ENCODE results near the gene MIOS.
"Not testable (repeated sequence)": the region's sequence is repeated elsewhere in the genome, so short reads cannot be mapped to it uniquely, and the experiment has no call there.

Gene MIOS

DNA sequence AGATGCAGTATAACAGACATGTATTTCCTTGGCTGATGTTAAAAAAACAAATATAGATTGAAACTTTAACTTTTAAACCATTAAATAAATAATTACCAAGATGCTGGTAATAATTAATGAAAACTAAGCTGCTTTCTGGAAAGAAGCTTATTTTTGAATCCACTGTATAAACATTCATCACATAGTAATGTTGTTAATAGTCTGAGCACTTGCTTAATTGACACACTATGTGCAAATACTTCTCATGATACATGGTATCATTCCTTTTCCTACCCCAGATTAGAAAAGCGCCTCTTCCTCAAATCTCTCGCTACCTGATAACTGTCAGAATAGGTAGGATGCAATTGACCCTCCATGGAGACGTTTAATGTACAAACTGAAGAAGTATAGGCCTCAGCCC lies 16.0 kb upstream of the MIOS start:
- DNase-seq: peak; percentile 31
- in situ Hi-C loops (cut with HindIII; ENCODE audit: low pct_ligation_motif_present, low pct_unique_long_range_greater_than_20kb, low sequenced_read_pairs): no loop called here

DNA sequence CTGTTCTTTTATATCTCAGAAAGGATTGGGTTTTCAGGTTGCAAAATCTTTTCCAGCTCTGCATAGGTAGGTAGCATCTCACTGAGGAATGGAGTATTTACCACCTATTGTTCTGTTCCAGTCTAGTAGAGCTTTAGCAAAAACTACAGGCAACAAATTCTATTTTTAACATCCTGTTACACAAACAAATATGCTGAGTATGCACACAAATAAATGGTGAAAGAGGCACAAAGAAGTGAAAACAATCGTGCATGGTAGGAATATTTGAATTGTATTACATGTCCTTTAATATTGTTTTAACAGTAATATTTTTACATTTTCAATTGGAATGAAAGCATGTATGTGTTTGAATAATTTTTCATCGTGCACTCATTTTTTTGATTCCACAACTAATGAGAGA lies 14.5 kb upstream of the MIOS start:
- in situ Hi-C loops (cut with HindIII; ENCODE audit: low pct_ligation_motif_present, low pct_unique_long_range_greater_than_20kb, low sequenced_read_pairs): no loop called here

DNA sequence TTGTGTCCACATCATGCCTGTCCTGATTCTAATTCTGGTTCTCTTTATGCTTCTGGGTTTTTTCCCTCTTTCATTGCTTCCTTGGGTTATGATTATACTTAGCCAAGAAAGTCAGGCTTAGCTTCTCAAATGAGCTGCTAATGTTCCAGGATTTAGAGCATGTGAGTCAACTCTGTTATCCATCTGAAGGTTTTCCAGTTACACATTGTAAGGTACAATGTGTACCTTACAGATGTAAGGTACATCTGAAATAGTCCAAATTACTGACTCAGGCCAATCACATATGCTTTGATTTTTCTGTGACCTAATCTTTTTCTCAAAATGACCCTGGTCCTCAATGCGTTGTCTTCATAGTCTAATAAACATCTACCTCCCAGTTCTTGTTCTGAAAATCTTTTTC lies 13.3 kb upstream of the MIOS start:
- in situ Hi-C loops (cut with HindIII; ENCODE audit: low pct_ligation_motif_present, low pct_unique_long_range_greater_than_20kb, low sequenced_read_pairs): no loop called here
- no peak for DNase-seq

More for the DNA sequence above, 14.5 kb upstream of the MIOS start:
- no peak for DNase-seq

DNA sequence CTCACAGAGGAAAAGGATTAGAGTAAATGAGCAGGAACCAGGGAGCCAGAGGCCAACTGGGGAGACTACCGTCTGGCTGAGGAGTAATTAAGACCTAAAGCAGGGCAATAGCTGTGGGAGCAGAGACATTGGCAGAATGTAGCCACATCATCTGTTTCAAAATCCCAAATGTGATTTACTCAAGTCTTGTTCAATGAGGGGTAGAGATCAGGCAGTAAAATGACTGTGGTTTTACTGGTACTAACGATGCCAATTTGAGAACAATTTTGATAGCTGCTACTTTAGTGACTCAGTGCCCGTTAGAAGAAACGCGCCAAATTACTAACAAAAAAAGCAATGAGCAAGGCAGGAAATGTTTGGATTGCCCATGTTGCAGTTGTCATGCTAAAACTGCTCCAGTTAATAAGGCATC lies 12.7 kb upstream of the MIOS start:
- DNase-seq: no peak
- in situ Hi-C loops (cut with HindIII; ENCODE audit: low pct_ligation_motif_present, low pct_unique_long_range_greater_than_20kb, low sequenced_read_pairs): no loop called here

DNA sequence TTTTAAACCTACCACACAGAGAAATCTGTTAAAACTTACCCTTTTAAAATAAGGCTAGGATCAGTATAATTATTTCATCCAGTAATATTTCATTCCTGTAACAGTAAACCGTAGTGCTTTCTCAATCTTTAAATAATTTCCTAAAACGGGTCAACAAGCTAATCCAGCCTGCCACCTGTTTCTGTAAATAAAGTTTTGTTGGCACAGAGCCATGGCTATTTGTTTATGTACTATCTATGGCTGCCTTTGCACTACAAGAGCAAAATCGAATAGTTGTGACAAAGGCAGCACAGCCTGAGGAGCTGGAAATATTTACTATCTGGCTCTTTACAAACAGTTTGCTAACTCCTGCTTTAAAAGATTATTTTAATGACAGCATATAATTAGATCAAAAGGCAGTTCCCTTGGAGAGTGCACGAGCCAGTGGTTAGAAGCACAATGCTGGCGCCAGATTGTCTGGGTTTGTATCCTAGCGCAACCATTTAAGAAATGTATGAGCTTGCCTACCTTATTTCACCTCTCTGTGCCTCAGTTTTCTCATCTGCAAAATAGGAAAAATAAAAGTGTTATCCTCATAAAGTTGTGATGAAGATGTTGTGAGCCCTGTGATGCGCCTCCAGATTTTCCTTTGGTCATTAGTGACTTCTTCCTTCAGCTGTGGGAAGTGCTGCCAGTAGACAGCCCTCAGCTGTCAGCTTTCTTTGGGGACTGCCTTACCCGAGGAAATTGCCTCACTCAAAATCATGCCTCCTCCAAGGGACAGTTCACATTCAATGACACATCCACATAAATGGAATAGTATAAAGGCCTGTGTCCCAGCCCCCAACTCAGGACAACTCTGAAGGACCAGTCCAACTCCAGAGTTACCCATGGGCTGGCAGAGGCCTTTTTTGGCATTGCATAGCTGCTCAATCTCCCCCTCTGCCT lies 11.8 kb upstream of the MIOS start:
- in situ Hi-C loops (cut with HindIII; ENCODE audit: low pct_ligation_motif_present, low pct_unique_long_range_greater_than_20kb, low sequenced_read_pairs): no loop called here
- DNase-seq: no peak

DNA sequence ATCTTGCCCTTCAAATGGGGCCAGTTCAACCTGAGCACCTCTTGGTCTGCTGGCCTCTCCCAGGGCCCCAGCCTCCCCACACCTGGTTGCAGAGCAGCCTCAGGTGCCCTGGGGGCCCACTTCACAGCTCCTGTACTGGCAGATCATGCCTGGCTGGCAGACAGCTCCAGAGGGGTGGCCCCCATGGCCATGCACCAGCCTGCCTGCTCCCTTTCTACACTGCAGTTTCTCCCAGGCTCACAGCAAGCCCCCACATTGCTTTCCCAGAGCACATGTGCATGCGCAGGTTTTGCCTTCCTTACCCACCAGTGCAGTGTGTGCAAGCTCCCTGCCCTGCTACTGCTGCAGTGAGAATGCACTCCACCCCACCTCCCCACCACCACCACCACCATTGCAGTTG lies 9.8 kb upstream of the MIOS start:
- in situ Hi-C loops (cut with HindIII; ENCODE audit: low pct_ligation_motif_present, low pct_unique_long_range_greater_than_20kb, low sequenced_read_pairs): no loop called here
- DNase-seq: no peak

DNA sequence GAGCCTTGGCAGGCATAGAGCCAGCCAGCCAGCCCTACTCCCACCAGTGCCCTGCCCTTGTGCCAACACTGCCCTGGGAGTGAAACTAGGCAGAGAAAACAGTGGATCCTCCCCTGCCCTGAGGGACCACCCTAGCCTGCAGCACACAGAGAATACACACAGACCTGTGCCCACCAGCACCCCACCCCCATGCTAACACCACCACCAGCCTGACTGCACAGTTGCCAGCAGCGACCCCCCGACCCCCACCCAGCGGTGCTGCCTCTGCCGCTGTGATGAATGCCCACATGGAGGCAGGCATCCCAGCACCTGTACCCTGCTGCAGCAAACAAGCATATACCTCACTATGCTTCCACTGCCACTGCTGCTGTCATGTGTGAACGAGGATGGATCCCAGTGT lies 9.4 kb upstream of the MIOS start:
- in situ Hi-C loops (cut with HindIII; ENCODE audit: low pct_ligation_motif_present, low pct_unique_long_range_greater_than_20kb, low sequenced_read_pairs): no loop called here
- DNase-seq: no peak

DNA sequence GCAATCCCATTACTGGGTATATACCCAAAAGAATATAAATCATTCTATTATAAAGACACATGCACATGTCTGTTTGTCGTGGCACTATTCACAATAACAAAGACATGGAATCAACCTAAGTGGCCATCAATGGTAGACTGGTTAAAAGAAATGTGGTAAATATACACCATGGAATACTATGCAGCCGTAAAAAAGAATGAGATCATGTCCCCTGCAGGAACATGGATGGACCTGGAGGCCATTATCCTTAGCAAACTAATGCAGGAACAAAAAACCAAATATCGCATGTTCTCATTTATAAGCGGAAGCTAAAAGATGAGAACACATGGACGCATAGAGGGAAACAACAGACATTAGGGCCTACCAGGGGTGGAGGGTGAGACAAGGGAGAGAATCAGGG lies 5.1 kb upstream of the MIOS start:
- in situ Hi-C loops (cut with HindIII; ENCODE audit: low pct_ligation_motif_present, low pct_unique_long_range_greater_than_20kb, low sequenced_read_pairs); DNase-seq: not testable (repeated sequence)

DNA sequence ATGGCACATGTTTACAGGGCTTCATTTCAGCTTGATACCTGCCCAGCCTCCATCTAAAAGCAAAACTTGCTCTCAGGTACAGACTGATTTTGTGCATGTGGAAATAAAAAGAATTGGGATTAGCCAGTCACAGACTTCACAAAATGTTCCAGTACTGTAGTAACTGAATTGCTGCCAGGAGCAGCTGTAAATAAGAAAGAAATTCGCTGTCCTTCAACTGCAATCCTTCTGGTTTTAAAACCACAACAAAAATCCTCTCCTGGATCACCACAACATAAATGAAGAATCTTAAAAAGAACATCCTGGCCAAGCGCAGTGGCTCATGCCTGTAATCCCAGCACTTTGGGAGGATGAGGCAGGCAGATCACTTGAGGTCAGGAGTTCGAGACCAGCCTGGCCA lies 3.9 kb upstream of the MIOS start:
- no peak for DNase-seq
- in situ Hi-C loops (cut with HindIII; ENCODE audit: low pct_ligation_motif_present, low pct_unique_long_range_greater_than_20kb, low sequenced_read_pairs): no loop called here

DNA sequence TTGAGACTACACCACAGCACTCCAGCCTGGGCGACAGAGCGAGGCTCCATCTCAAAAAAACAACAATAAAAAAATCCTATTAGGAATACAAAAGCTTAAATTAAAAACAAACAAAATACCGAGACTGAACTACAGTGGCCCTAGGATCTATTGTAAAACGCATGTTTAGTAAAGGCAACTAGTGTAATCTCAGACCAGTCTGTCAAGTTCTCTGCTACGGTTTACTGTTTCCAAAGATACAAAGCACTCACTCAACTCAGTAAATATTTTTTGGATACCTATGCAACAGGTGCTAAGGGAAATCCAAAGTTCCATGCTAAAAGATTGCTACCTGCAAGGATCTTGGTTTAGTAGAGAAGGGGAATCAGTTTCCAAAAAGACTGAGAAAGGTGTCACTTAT lies 3.4 kb upstream of the MIOS start:
- no peak for DNase-seq
- in situ Hi-C loops (cut with HindIII; ENCODE audit: low pct_ligation_motif_present, low pct_unique_long_range_greater_than_20kb, low sequenced_read_pairs): no loop called here

DNA sequence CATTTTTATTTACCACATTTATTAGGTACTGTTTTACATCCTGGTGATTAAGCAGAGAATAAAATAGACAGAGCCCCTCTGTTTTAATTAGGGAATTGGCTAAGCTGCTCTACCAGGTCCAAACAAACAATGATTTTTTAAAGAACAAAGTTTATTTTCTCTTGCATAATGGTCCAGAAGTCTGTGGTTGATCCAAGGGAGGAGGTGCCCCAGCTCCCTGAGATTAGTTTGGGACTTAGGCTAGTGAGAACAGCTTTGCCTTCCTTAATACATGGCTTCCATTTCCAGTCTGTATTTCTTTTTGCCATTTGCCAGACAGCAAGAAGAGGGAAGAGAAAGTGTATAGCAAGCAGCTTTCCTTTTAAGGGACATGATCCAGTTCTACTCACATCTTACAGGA lies 2.9 kb upstream of the MIOS start:
- no peak for DNase-seq
- in situ Hi-C loops (cut with HindIII; ENCODE audit: low pct_ligation_motif_present, low pct_unique_long_range_greater_than_20kb, low sequenced_read_pairs): no loop called here

DNA sequence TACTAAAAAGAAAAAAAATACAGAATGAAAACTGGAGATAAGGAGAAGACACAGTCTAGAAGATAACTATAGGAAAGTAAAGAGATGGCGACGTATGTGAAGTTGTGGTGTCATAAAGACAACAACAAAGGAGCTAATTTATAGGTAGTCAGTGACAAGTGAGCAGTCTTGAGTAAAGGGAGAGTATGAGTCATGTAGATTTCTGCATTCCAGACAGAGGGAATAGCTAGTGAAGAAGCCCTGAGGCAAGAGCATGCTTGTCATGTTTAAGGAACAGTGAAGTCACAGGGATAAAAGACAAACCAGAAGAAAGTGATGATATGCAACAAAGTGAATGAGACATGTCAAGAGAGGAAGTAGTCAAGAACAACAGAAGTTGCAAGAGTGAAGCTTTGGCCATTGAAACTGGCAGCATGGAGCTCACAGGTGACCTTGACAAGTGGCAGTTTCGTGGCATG lies 2.3 kb upstream of the MIOS start:
- peak; percentile 83 for DNase-seq
- in situ Hi-C loops (cut with HindIII; ENCODE audit: low pct_ligation_motif_present, low pct_unique_long_range_greater_than_20kb, low sequenced_read_pairs): no loop called here

DNA sequence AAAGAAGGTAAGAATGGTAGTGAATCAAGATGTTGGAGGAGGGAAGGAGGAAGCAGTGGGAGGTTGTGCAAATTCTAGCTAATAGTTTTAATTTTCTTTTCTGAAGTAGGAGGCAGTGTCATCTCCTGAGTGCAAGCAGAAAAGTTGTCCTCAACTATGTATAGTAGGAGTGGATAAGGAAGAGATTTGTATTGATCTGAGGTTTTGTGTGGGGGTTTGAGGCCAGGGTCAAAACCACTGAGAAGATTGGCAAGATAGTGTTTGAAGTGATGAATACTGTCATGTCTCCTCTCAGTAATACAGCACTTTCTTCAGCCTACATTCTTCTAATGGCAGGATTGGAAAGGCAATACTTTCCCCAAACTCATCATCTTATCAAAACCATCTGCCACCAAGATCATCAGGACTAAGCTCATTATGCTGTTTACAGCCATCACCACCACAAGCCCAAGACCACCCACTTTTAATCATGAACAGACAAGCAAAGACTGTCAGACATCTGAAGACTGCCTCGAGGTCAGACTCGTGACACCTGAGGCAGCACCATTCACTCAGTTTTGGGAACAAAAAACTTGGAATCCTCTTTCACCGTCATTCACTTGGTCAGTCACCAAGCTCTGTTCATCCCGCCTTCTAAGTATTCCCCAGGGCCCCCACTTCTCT lies 1.5 kb upstream of the MIOS start:
- no peak for DNase-seq
- in situ Hi-C loops (cut with HindIII; ENCODE audit: low pct_ligation_motif_present, low pct_unique_long_range_greater_than_20kb, low sequenced_read_pairs): no loop called here

DNA sequence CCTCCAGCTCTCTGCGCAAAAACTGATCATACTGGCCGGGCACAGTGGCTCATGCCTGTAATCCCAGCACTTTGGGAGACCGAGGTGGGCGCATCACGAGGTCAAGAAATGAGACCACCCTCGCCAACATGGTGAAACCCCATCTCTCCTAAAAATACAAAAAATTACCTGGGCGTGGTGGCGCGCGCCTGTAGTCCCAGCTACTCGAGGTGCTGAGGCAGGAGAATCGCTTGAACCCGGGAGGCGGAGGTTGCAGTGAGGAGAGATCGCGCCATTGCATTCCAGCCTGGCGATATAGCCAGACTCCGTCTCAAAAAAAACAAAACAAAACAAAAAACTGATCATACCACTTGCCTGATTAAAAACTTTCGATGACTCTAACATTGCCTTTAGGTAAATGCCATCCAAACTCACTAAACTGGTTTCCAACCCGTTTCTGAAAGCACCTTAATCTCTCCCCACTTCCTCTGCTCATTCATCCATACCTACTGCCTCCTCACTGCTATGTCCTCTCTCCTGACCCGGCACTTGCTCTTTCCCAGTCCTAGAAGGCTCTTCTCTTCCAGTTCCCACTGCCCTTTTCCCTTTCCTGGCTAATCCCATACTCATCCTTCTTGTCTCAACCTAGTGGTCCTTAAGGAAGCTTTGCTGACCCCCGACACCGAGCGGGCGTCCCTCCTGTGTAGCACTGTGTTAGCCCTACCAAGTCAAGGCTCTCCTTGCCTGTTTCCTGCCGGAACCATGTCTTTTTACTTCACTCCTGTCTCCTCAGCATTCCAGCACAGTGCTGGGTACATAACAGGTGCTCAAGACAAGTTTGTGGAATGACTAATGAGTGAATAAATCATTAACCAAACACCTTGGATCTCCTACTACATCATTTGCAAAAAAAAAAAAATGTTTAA lies 686 bp upstream of the MIOS start:
- in situ Hi-C loops (cut with HindIII; ENCODE audit: low pct_ligation_motif_present, low pct_unique_long_range_greater_than_20kb, low sequenced_read_pairs): no loop called here
- peak; percentile 79 for DNase-seq

DNA sequence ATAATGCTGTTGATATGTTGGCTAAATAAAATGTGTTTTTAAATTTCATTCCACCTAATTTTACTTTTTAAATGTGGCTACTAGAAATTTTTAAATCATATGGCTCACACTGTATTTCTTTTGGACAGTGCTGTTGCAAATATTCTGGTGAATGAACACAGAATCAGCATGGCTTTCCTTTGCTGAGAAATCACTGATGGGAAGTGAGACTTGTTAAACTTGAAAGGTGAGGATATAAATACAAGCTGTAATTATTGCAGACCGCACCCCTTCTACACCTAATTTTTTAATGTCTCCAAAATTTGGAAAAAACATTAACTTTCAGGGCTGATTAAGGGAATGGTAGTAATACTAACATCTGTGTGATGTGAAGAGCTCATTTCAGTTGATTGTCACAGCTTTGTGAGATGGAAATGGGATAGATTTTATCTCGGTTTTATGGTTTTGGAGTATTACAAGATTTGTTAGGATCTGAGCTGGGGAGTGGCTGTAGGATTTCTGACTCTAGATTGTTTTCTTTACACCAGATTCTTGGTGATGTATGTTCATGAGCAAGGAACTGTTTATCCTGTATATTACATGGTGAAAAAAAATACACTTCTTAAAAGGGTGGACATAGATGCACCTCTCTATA lies 1.3 kb downstream of the MIOS start:
- in situ Hi-C loops (cut with HindIII; ENCODE audit: low pct_ligation_motif_present, low pct_unique_long_range_greater_than_20kb, low sequenced_read_pairs): no loop called here

DNA sequence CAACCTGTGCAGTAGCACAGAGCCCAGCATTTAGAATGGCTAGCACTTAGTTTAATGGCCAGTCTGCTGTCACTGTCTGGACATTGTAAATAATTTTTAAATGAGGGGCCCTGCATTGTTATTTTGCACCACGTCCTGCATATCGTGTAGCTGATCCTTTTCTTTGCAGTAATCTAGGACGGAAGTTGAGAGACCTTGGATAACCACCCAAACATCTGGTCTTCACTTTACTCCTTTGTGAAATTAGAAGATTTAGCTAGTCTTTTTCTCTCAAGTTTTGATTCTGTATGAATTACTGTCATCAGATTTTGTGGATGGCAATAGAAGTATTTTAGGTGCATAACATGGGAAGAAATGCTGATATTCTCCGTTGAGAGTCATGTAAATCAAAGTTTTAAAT lies 1.9 kb downstream of the MIOS start:
- in situ Hi-C loops (cut with HindIII; ENCODE audit: low pct_ligation_motif_present, low pct_unique_long_range_greater_than_20kb, low sequenced_read_pairs): no loop called here
- DNase-seq: no peak

More for the DNA sequence above, 1.3 kb downstream of the MIOS start:
- DNase-seq: no peak

DNA sequence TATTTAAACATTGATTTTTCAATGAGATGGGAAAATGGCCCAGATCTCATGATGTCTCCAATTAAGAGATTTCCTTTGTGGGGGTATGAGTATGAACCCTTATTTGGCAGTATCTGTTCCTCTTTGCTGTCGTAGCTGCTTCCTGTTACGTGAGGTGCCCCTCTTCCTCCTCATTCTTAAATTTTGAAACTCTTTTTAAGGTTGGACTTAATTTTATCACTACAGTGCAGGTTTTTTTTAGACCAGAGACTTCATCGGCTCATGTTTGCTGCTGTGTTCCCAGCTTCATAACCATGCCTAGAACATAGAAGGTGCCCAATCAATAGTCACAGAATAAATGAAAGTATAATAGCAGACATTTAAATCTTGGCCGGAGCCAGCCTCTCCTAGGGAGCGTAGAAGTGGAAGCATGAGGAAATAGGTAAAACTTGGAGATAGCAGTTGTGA lies 2.4 kb downstream of the MIOS start:
- DNase-seq: no peak
- in situ Hi-C loops (cut with HindIII; ENCODE audit: low pct_ligation_motif_present, low pct_unique_long_range_greater_than_20kb, low sequenced_read_pairs): no loop called here

DNA sequence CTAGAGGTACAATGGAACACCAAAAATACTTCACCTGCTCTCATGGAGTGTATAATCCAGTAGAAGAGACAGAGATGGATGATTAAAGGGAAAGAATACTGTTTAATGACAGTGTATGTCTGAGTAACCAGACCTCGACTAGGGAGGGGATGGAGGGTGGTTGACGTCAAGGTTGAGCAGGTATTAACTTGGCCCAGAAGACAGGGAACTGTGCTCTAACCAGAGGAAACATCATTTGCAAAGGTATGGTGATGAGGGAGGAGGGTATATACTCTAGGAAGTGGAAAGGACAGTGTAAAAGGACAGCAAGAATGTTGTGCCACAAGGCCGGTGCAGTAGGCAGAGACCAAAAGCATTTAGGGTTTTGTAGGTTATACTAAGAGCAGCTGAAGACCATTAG lies 2.9 kb downstream of the MIOS start:
- in situ Hi-C loops (cut with HindIII; ENCODE audit: low pct_ligation_motif_present, low pct_unique_long_range_greater_than_20kb, low sequenced_read_pairs): no loop called here
- DNase-seq: no peak

All from ACHN (cell line).